Islet of Langerhans (tissue), 1 donor: ENCODE measurements around the gene FBXO21.
"Not testable (repeated sequence)": the region's sequence is repeated elsewhere in the genome, so short reads cannot be mapped to it uniquely, and the experiment has no call there.

Source experiments
- FAIRE-seq: peaks from one replicate; lab custom pipeline; 2011; peaks lifted over from hg19 to GRCh38; lab: Jason Lieb, UNC

Gene FBXO21

DNA sequence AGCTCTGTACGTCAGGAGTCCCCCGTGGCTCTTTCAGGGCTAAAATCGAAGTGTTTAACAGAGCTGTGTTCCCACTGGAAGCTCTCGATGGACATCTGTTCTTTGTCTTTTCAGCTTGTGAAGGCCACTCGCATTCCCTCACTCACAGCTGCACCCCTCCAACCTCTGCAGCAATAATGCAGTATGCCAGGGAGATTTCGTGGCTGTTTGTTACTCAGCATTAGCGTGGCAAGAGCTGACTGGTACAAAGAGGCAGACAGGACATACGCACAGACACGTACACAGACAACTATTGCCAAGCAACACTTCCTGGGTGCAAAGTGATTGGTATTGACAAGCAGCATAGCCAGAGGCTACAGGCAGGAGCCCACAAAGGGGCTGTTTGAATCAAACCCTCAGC, 11.8 kb upstream of the FBXO21 start:
- no peak for FAIRE-seq

DNA sequence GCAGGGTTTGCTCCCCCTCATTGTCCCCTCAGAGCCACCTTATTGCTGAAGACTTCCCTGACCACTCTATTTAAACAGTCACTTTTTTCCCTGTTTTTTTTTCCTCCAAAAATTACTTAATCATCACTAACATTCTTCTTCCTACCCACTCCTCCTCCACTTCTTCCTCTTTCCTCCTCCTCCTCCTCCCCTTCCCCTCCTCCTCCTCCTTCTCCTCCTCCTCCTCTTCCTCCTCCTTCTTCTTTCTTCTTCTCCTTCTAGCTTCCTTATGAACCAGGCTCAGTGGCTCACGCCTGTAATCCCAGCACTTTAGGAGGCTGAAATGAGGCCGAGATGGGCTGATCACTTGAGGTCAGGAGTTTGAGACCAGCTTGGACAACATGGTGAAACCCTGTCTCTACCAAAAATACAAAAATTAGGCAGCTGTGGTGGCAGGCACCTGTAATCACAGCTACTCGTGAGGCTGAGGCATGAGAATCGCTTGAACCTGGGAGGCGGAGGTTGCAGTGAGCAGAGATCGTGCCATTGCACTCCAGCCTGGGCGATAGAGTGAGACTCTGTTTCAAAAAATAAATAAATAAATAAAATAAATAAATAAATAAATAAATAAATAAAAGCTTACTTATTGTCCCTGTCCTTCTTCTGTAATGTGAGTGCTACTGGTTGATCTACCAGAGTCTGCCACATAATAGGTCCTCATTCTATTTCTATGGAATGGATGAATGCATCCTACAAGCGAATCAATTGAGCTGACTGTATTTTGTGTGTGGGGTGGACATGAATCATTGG, 9.9 kb upstream of the FBXO21 start:
- not testable (repeated sequence) for FAIRE-seq

- not testable (repeated sequence) for FAIRE-seq
Observed at GRCh38 chr12:117196334-117196733, 6.1 kb upstream of the FBXO21 start.

GRCh38 chr12:117195027-117195426, 4.8 kb upstream of the FBXO21 start:
- not testable (repeated sequence) for FAIRE-seq

DNA sequence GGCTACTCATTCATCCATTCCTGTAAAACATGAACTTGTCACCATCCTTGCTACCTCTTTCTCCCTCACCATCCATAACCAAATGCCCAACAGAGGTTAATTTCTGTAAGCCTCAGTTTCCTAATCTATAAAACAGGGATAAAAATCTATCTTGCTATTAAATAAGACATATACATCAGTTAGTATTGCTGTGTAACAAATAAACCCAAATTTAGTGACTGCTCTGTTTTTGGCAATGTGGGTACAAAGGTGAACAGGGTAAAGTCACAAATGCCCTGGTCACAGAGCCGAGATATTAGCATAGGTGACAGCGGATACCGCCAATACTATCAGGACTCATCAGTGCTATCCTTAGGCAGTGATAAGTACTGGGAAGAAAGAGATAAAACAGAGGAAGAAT, 3.6 kb upstream of the FBXO21 start:
- FAIRE-seq = no peak

GRCh38 chr12:117192581-117192980, 2.3 kb upstream of the FBXO21 start:
- FAIRE-seq = not testable (repeated sequence)

DNA sequence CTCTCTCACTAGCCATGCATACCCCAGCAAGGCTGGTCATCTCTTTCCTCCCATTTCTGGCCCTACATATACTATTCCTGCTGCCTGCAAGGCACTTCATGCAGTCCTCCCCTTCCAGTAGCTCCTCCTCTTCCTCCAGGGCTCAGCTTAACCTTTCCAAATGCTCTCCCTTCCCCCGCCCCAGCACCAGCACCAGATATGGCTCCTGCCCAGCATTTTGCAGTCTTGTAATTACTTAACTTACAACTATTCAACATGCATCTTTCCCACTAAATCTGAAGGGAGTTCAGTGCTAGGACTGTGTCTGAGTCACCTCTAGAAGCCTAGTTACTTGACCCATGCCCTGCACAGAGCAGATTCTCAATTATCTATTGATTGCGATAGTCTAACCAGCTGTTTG, 1.8 kb upstream of the FBXO21 start:
- no peak for FAIRE-seq

DNA sequence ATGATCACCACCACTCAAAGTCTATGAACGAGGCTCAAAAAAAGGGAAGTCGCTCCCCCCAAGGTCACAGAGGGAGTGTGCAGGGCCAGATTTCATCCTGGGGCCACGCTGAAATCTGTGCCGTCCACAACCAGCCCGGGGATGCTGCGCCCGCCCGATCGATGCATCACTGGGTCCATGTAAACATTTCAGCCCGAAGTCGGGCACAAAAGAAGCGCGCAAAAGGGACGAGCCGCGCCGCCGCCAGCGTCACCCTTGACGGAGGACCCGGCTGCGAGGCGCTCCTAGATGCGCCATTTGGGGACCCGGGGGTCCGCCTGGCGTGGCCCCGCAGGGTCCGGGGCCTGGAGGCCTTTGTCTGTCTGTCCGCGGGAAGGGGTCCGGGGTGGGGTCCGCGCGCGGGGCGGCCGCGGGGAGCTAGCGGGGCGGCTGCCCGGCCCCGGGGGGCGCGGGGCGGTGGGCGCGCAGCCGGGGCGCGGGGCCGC, 503 bp downstream of the FBXO21 start:
- no peak for FAIRE-seq

DNA sequence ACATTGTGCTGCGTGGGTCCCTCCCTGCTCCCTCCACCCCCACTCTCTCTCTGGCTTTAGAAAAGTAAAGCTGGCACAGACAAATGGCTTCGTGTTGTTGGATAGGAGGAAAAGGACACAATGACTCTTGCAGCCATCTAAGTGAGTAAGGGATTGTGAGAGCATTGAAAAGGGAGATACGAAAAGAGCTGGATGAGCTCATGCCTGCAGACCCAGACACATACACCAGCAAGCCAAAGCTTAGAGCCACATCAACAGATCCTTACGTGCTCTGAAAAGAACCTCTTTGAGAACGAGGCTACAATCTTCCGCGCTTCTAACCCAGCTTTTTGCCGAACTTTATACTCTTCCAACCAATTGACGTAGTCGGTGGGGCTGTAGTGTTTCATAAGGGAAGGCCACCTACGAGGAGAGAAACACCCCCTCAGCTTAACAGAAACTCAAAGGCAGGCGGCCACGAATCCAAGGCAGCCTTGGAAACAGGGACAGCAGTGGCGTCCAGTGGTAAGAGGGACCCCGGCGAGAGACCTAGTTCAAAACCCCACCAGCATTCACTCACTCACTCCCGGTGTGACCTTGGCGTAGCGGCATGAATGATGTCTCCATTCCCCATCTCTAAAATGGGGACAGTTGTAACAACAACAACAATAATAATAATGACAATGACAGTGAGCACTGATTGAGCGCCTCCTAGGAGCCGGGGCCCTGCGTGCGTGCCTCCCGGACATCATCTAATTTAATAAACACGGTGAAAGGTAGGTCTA, 1.1 kb downstream of the FBXO21 start:
- no peak for FAIRE-seq

GRCh38 chr12:117188121-117188665, 2.1 kb downstream of the FBXO21 start:
- FAIRE-seq = no peak

GRCh38 chr12:117187421-117187820, 2.8 kb downstream of the FBXO21 start:
- FAIRE-seq = no peak

DNA sequence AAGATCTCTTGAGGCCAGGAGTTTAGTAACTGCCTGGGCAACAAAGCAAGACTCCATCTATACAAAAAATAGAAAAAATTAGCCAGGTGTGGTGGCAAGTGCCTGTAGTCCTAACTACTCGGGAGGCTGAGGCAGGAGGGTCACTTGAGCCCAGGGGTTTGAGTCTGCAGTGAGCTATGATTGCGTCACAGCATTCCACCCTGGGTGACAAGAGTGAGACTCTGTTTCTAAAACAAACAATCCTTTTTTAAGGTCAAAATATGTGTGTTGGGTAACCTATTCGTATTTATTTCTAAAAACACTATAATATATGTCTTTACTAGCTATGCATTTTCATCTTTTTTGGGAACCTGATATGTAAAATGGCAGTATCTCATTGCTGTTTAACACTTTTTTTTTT, 7.4 kb downstream of the FBXO21 start:
- no peak for FAIRE-seq

GRCh38 chr12:117181468-117181843, 8.8 kb downstream of the FBXO21 start:
- FAIRE-seq = not testable (repeated sequence)

DNA sequence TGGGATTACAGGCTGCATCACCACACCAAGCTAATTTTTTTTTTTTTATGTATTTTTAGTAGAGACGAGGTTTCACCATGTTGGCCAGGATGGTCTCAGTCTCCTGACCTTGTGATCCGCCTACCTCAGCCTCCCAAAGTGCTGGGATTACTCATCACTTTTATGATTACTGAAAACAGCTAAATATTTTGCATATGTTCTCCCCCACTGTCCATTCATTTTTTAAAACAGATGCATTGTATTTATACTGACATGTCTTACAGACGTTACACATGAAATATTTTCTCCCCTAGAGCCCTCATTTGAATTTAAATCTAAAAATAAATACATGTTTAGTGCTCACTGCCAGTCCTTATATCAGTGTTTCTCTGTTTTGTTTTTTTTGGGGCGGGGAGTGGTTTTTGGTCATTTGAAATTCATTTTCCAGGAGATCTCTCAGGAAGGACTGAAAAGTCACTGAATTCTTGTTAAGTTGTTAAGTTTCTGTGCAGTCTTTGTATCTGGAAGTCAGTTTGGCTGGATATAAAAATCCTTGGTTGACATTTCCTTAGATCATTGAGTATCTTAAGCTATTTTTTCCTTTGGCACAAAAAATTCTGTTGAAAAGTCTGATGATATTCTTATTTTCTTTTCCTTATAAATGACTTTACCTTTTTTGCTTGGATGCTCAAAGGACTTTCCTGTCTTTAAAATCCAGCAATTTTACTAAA, 9.4 kb downstream of the FBXO21 start:
- no peak for FAIRE-seq

- no peak for FAIRE-seq
Observed at GRCh38 chr12:117178745-117179144, 11.5 kb downstream of the FBXO21 start.

DNA sequence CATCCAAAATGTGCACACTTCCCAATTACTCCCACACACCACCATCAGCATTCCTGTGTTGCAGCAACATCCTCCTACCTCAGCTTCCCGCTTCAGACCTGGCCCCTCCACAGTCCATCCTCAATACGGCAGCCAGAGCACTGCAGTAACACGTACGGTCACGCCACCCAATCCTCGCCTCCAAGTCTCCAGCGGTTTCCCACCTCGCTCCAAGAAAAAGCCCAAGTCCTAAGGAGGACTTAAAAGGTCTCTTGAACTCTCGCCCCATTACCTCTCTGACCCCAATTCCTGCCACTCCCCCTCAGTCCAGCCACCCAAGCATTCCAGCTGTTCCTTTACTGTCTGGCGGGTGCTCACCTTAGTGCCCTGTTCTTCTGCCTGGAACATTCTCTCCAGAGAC, 12.0 kb downstream of the FBXO21 start:
- no peak for FAIRE-seq

- no peak for FAIRE-seq
Observed at GRCh38 chr12:117172168-117172567, 18.1 kb downstream of the FBXO21 start.

DNA sequence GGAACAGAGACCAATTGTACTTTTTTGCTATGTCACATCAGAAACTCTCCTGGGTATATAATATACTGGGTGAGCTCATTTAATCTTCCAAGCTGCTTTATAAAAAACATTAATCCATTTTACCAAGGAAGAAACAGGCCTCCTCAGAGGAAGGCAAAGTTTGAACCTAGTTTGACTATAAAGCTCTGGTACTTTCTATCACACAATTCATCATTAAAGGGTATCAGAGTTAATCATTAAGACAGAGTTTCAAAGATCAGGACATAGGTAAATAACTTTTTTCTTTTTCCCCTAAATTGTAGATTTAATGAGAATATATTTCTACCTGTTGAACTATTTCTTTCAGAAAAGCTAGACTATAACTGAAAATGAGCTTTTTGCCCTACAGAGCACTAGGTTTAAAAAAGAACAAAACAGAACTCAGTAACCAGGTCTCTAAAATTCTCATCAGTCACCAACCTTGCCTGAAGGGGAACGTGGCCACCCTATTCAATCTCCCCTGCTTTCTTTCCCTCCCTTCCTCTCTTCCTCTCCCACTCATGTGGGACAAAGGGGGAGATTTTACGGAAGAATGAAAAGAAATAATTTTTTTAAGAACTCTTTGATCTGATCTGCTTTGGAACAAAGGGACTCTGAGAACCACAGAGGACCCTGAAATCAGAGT, 18.6 kb downstream of the FBXO21 start:
- FAIRE-seq = no peak

- FAIRE-seq = no peak
Observed at GRCh38 chr12:117169548-117169947, 20.7 kb downstream of the FBXO21 start.

DNA sequence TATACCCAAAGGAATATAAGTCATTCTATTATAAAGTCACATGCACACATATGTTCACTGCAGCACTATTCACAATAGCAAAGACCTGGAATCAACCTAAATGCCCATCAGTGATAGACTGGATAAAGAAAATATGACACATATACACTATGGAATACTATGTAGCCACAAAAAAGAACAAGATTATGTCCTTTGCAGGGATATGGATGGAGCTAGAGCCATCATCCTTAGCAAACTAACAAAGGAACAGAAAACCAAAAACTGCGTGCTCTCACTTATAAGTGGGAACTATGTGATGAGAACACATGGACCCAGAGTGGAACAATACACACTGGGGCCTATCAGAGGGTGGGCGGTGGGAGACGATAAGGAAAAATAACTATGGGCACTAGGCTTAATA, 21.3 kb downstream of the FBXO21 start:
- FAIRE-seq = no peak

GRCh38 chr12:117167769-117168168, 22.5 kb downstream of the FBXO21 start:
- FAIRE-seq = no peak

- FAIRE-seq = no peak
Observed at GRCh38 chr12:117166107-117166506, 24.2 kb downstream of the FBXO21 start.
